Measurements from ENCODE around the gene ZP1. TPM values are rescaled to one million over a fixed set of nuclear protein-coding genes. Genes with fewer than 3 reads are reported as not detected.

ZP1 gene
- polyA plus RNA-seq, 12 donors, result 0.11 to 0.24 (median 0.15) TPM; not detected in 9

DNA sequence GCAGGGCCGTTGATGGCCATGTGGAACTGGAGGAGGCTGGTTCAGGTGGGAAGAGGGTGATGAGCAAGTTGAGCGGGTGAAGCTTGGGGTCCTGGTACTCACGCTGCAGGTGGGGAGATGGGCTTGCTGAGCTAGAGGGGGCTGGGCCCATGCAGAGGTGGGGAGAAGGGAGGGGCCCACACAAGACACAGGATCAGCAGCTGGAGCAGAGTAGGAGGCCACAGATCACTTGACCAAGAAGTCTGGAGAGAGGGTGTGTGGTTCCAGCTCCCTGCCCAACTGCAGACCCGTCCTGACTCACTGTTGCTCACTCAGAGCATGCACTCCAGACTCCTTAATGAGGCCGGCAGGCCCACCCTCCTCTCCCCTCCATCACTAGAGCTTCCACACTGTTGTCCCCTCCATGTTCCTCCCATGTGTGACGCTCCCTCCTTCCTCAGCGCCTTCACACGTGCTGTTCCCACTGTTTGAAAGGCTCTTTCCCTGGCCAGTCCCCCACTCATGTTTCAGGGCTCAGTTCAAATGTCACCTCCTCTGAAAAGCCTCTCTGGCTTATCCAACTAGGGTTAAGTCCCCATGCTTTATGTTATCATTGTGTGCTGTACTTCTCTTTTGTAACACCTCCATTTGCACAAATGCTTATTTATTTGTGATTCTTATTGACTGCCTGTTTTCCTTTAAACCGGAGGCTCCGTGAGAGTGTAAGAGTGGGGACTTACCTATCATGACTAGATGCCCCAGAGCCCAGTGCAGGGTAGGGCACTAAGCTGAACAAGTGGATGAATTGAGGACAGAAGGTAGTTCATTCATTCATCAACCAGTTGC is 23.1 kb upstream of the ZP1 start:
- DNase-seq, result no peak

DNA sequence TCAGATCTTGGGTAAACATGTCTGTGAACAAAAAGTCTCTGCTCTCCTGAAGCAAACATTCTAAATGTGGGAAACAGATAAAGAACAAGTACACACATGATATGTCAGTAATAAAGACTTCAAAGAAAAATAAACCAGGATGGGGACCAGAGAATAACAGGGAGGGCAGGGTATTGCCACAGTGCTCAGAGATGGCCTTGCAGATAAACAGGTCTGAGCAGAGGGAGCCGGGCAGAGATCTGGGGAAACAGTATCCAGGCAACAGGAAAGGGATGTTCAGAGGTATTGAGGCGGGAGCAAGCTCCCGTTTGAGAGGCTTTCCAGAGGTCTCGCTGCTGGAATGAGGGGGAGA is 22.5 kb upstream of the ZP1 start:
- no peak for DNase-seq

DNA sequence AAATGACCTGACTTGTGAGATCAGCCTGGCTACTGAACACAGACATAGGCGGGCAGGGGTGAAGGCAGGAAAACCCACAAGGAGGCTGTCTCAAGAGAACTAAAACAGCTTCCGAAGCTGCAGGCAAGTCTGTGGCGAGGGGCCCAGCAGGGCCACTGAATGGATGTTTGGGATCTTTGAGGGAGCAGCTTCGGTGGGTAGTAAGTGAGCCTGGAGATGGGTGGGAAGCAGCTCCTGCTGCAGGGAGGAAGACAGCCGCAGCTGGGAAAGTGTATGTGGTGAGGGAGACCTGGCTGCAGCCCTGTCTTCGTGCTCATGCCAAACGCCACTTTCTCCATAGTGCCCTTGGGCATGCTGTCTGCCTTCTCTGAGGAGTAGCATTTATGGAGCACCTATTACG is 22.0 kb upstream of the ZP1 start:
- no peak for DNase-seq

DNA sequence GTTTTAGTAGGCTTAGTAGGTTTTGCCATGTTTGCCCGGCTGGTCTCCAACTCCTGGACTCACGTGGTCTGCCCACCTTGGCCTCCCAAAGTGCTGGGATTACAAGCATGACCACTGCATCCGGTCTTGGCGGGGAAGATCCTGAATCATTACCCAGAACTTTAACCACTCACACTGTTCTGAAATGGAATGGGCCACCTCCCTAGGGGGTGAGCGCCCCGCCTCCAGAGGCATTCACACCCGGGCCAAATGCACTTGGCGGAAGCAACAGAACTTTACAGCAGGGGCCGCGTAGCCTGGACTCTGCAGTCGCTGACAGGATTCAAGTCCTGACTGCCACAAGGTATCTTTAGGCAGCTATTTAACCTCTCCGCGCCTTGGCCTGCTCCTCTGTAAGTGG is 20.1 kb upstream of the ZP1 start:
- no peak for DNase-seq

DNA sequence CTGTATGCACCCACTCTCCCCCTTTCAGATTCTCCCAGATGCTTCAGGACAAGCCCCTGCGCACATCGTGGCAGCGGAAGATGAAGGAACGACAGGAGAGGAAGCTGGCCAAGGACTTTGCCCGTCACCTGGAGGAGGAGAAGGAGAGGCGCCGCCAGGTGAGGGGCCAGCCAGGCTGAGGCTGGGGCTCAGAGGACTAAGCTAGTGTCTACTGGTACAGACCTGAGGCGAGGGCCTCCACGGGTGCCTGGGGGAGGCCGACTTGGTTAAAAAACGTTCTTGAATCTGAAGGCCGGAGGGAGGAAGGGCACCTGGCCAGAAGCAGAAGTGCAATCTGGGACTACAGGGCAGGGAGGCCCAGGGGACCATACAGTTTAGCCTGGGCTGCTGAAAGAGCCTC is 19.4 kb upstream of the ZP1 start:
- DNase-seq, result no peak

DNA sequence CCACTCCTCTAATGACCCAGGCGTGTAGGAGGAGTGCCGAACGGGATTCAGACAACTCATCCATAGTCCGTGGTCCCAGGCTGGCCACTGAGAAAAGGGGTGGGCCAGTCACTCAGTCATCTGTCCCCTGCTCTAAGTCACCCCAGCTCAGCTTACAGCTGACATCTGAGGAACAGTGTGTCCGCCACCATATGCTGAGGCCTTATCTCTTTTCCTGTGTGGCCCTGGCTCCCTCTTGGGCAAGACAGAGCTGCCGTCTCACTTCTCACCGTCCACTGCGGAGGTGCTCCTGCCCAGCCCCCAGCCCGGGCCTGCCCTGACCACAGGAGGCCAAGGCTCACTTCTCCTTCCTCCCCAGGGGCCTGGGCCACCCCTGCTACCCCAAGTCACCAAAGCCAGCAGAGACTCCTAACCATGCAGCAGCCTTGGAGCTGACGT is 18.6 kb upstream of the ZP1 start:
- DNase-seq, result no peak

DNA sequence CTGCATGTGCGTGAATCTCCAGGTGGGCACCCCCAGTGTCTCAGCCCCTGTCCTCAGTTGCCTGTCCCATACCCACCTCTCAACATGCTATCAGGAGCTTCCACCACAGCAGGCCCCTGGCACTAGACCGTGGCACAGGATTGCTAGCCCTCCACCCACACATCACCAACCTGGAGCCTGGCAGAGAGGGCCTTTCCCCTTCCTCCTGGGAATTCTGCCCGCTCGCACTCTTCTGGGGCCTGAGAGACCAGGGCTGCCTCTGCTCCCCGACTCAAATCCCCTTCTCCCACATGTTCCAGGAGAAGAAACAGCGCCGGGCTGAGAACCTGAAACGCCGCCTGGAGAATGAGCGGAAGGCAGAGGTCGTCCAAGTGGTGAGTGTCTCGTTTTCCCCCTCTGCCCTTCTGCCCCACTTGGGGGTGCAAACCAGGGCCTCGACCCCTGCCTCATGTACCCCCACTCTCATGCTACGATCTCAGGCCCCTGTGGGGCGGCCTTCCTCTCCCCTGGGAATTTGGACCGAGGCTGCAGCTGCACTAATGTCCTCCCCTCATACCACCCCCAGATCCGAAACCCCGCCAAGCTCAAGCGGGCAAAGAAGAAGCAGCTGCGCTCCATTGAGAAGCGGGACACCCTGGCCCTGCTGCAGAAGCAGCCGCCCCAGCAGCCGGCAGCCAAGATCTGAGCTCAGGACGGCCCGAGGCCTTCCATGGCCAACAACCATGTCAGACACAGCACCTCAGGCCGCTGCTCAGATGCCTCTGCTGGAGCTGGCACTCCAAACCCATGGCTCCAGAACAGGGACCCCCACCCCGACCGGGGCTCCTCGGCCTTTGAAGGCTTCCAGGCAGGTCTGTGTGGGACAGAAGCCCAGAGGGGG is 17.5 kb upstream of the ZP1 start:
- DNase-seq, result no peak

DNA sequence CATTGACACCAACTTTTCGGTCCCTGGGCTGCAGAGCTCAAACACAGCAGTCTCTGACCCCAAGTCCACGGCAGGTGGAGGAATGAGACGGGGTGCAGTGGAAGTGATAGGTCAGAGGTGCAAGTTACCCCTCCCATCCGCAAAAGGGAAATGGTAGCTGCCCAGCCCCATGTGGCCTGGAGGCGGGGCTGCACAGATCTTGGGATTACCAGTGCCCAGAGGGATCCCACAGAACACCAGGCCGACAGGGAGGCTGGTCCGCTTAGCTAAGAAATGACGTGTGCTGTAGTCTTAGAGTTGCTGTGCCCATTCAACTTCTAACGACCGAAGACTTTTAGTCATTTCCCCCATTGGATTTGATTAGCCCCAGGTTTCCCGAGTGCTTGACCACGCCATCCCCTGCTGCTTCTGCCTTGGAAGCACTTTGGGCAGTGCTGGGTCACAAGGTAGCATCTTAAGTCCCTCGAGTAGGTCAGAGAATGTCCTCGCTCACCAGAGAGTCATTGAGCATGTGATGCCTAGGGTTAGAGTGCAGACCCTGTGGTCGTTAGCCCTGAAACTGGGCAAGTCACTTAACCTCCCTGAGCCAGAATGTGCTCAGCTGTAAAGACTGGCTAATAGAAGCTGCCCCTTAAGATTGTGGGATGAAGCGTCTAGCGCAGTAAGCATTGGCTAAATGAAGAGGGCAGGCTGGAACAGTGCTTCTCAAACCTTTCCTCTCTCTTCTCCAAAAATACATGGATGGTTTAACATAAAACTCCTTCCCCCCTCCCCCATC is 15.8 kb upstream of the ZP1 start:
- no peak for DNase-seq

DNA sequence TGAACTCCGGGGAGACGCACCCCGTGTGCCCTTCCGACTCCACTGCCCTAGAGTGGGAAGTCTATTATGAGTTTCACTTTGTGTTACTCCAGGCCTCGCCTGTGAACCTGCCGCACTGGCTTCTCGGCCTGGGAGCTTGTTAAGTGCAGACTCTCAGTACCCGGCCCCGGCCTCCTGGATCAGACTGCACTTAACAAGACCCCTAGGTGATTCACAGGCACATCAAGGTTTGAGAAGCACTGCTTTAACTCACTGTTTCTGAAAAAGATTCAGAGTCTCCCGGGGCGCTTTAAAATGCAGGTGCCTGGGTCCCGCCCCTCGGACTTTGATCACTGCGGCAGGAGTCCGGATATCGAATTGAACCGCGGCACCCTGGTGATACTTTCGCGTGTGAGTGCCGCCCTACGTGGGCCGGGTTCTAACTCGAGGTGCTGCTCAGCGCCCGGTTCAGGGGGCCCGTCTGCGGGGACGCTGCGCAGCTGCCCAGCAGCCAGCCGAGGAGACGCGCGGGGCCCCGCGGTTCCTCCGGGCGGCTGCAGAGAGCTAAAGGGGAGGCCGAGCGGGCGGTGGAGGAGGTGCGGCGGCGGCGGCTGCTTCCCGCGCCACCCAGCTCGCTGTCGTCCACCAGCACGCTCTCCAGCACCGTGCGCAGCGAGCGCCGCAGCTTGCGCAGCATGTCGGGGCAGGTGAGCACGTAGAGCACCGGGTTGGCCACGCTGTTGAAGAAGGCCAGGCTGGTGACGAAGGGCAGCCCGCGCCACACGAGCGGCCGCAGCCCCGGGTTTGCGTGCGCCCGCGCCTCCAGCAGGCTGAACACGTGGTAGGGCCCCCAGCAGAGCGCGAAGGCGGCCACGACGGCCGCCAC is 15.0 kb upstream of the ZP1 start:
- no peak for DNase-seq

DNA sequence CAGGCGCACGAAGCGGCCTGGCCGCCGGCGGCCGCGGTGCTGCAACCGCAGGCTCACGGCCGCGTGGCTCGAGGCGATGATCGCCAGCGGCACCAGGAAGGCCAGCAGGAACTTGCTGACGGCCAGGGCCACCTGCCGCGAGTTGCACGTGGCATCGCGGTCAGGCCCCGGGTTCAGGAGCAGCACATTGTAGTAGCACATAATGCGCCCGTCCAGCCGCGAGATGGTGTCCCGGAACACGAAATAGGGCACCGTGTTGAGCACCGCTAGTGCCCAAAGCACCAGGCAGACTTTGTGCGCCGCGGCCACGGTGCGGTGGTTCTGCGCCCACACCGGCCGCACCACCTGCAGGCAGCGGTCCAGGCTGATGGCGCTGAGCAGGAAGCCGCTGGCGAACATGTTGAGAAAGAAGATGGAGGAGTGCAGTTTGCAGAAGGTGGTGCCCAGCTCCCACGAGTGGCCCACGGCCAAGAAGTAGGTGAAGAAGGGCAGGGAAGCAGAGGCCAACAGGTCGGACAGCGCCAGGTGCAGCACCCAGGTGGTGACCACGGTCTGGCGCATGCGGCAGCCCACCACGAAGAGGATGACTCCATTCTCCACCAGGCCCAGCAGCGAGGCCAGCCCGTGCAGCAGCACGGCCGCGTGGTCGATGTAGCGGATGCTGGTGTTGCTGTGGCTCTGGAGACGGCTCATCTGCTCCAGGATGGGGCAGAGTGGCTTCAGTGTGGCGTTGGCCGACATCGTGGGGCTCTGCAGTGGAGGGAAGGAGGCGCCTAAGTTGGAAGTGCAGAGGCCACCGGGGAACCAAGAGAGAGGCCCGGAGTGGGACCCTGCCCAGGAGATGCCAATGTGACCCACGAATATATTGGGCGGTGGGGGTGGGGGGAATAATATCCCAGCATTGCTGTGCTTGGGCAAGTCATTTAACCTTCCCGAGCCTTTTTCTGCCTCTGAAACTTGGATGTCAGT is 14.1 kb upstream of the ZP1 start:
- no peak for DNase-seq

DNA sequence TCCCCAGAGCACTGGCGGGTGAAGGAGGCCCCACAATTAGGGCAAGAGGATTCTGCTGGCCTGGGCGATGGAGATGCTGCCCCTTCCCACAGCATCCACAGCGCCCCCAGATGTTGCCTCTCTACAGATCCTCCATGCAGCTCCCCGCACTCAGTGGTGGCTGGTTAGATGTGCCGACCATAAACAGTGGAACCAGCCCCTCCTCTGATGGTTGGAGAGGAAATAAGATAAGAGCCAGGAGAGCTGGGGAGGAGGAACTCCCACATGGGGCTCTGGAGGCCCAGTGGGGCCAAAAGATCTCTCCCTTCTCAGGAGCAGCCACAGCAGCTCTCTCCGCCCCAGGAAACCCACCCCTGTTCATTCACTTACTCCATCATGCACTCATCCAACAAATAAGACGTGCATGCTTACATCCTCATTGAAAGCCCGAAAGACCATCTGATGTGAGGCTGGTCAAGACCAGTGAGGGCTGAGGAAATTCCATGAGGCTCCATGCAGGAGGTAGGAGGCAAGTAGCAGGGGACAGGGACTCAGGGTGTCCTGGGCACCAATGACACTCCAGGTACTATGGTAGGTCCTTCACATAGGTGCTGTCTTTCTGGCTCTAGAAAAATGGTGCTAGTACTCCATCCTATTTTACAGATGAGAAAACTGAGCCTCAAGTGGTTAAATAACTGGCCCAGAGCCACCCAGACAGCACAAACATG is 13.0 kb upstream of the ZP1 start:
- DNase-seq, result no peak

DNA sequence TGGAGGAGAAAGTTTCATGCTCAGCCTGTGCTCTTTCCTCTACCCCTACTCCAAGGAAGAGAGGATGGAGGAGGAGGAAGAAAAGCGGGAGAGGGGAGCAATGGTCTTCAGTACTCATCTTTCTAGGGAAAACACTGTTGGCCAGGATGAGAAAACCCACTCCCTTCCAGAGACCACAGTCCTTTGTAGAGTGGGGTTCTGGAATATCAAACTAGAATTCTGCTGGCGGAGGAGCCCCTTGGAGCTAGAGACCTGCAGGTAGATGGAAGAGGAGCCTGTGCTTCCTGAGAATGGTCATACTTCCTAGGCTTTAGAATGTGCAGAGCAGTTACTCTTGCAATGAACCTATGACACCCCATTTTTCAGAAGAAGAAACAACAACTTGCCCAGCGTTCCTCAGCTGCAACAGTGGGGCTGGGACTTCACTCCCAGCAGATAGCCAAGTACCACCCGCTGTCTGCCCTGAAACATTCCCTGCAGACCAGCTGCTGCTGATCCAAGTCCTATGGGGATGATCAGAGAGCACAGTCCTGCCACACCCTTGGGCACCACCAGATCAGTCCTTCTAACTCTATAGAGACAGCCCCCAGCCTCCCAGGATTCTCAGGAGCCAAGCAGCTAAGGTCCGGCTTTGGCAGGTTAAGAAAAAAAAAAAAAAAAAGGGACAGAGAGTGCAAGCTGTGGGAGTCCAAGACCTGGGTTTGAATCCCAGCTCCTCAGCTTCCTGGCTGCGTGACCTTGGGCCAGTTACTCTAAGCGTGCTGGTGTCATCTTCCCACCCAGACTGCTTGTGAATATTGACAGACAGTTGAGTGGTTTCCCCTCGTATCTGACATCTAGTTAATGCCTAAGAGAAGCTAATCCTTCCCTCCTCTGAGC is 12.3 kb upstream of the ZP1 start:
- DNase-seq, result no peak

DNA sequence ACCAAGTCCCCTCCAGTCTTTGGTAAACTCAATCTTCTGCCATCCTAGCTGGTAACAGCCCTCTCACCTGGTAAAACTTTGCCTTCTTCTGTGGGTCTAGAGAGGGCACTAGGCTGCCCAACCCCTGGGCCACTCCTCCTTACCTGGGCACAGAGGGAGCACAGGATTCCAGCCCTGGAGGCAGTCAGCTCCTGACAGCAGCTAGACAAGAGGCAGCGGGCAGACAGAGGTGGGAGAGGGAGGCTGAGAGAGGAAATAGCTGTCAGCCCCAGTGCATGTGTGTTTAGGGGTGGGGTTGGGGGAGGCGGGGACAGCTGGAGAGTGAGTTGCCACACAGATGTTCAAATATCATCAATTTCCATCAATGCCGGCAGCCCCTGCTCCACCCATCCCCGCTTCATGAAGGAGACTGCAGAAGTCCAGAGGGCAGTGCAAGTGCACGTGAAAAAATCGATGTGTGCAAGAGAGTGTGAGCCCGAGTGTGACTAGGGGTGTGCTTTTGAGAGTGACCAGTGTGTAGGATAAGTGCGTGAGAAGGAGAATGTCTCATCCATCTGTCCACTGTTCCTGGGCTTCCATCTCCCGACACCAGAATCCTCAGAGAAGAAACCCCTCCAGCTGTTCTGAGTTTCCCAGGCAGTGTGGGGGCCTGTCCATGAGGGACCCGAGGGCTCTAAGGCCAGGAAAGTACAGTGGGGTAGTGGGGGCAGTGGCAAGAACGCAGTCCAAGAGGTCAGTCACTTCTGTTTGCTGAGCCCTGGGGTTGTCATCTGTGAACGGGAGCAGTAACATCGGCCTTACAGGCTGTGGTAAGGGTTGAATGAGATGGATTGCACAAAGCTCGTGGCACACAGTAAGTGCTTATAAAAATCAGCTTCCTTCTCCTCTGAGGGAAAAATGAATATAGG is 11.4 kb upstream of the ZP1 start, which contains the start of gene PTGDR2:
TSS of gene PTGDR2 (minus strand) at position 225 of the 908 bp plus-strand sequence. CDS start 2,228 bp downstream, outside the sequence.
- DNase-seq, result no peak

DNA sequence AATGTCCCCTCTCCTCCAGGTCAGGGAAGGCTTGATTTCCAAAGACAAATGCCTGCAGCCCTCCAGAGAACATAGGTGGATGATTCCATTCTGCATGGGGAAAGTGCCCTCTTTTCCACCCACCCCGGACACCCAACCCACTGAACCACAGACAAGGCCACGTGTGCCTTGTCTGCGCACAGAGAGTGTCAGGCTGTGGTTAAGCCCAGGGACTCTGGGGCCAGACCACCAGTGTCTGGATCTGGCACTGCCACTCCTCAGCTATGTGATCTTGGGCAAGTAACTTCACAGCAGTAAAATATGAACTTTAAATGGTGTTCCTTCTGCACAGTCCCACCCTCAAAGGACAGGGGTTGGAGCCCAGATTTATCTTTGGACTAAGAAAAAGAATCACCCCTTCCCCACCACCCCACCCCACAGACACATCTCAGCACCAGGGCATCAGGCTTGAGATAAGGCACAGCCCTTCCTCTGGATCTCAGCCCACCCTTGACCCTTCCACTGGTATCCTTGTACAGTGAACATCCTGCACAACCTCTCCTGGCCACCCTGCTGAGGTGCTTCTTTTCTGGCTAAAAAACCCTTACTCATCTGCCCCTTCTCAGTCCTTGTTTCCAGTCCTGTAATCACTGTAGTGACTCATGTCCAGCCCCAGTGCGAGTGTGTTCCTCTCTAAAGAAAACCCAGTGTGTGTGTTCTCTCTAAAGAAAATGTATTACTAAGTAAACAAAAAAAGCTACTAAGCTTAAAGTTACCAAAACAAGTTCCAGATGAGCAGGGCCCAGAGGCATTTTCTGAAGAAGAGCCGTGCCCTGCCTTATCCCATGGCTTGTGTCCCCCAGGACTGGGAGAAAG is 9.7 kb upstream of the ZP1 start:
- no peak for DNase-seq

DNA sequence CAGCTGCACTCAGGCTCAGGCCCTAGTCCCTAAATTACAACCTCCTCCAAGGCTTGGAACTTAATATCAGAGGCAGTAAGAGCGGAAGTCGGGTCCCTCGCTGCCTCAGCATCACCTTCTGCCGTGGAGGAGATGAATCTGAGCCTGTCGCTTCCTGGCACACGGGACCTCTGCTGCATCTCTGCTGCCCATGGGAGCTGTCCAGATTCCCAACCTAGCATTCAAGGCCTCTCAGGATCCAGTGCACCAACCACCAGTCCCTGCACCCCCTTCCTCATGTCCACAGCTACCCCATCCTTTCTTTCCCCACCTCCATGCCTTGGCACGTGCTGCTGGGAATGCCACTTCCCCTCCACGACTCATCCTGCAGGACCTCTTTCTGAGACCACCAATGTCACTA is 9.1 kb upstream of the ZP1 start:
- no peak for DNase-seq

All from muscle of arm (tissue), 12 donors.